Retinal pigment epithelial cell (primary cell): ENCODE results near the gene PLEKHA4.
"Not testable (repeated sequence)": the region's sequence is repeated elsewhere in the genome, so short reads cannot be mapped to it uniquely, and the experiment has no call there.

Experiments
- DNase-seq: peaks from one replicate; pipeline ENCODE4 v3.0.0-alpha.2; 2010; ENCODE audit warnings: low read depth
- H3K4me3 ChIP-seq: 2 replicates; pipeline ENCODE4 v1.5.1; 2011; ENCODE audit warnings: mild to moderate bottlenecking, low read length, control low read depth, moderate library complexity
- CTCF ChIP-seq: conservative IDR thresholded peaks from 2 replicates; pipeline ENCODE4 v1.5.1; 2011; ENCODE audit warnings: low read depth, low read length, control low read depth, inconsistent platforms

Gene PLEKHA4

GRCh38 chr19:48897181-48897580 lies 28.8 kb upstream of the PLEKHA4 start:
- DNase-seq, result no peak
- H3K4me3 ChIP-seq, result no peak overlapping the region
- TF ChIP-seq CTCF, result no peak

GRCh38 chr19:48896191-48896720 lies 27.8 kb upstream of the PLEKHA4 start:
- peak overlapping the region; percentile 29 for H3K4me3 ChIP-seq
- no peak for TF ChIP-seq CTCF
- DNase-seq, result no peak

- no peak for TF ChIP-seq CTCF
- no peak overlapping the region for H3K4me3 ChIP-seq
- no peak for DNase-seq
Observed at GRCh38 chr19:48895226-48895625, 26.8 kb upstream of the PLEKHA4 start.

GRCh38 chr19:48890551-48890950 lies 22.1 kb upstream of the PLEKHA4 start:
- H3K4me3 ChIP-seq, result no peak overlapping the region
- no peak for TF ChIP-seq CTCF
- DNase-seq, result no peak

GRCh38 chr19:48889496-48889895 lies 21.1 kb upstream of the PLEKHA4 start:
- H3K4me3 ChIP-seq, DNase-seq: not testable (repeated sequence)

GRCh38 chr19:48887861-48888612 lies 19.6 kb upstream of the PLEKHA4 start:
- no peak for DNase-seq
- no peak overlapping the region for H3K4me3 ChIP-seq
- no peak for TF ChIP-seq CTCF

- H3K4me3 ChIP-seq, result no peak overlapping the region
- no peak for DNase-seq
- TF ChIP-seq CTCF, result no peak
Observed at GRCh38 chr19:48883726-48884125, 15.3 kb upstream of the PLEKHA4 start.
